ENCODE results near the gene LETMD1. TPM values are rescaled to one million over a fixed set of nuclear protein-coding genes. Genes with fewer than 3 reads are reported as not detected.

Gene LETMD1
- total and polyA plus RNA-seq, 2 of the 4 experiments (the other 2 are of a cell fraction), result 27.6 to 40.1 TPM

GRCh38 chr12:50999093-50999492 lies 49.0 kb upstream of the LETMD1 start:
- Histone ChIP-seq H4K5ac (ENCODE audit: low read depth, low read length) (no peak overlapping the region), H3K27me3 (ENCODE audit: control insufficient read depth, insufficient read depth, low read length) (no peaks in the 10 kb centered on the region), H3K27ac (ENCODE audit: insufficient read depth, low read length) (no peak overlapping the region), H3K36me3 (ENCODE audit: control insufficient read depth, insufficient read depth, low read length) (peaks cover 39% of the 10 kb centered on the region), H3K9ac (ENCODE audit: low read depth, low read length) (no peak overlapping the region), H3K23ac (ENCODE audit: low read depth, low read length) (no peak overlapping the region), H2AK5ac (ENCODE audit: low read depth, low read length) (no peak overlapping the region), H3K9me3 (ENCODE audit: control insufficient read depth, insufficient read depth, low read length) (no peaks in the 10 kb centered on the region), H2AFZ (replicated peaks; ENCODE audit: low read length, poor library complexity) (no peak overlapping the region), H3K4me3 (ENCODE audit: insufficient read depth, low read depth, low read length) (no peak overlapping the region), H2AK9ac (replicated peaks; ENCODE audit: low read depth, low read length, poor library complexity) (no peak overlapping the region), H3K4me1 (ENCODE audit: control insufficient read depth, insufficient read depth, low read length) (peaks cover 2% of the 10 kb centered on the region; the same call in 1 of the 2 replicates), H3K4me2 (ENCODE audit: low read depth, low read length) (no peak overlapping the region), H4K8ac (ENCODE audit: low read depth in 2 of 2, low read length in 2 of 2) (no peak overlapping the region), H2BK120ac (ENCODE audit: low read depth, low read length) (no peak overlapping the region), H2BK5ac (ENCODE audit: low read depth, low read length, poor library complexity, severe bottlenecking) (no peak overlapping the region), H3K79me1 (ENCODE audit: low read depth in 1 of 2, low read length in 2 of 2) (peaks cover 0 to 13% of the 10 kb centered on the region in 2 experiments; a peak in 3 of 4 replicates), H2BK15ac (ENCODE audit: low read depth, low read length) (no peak overlapping the region), H3K4ac (ENCODE audit: low read depth, low read length) (no peak overlapping the region), H2BK20ac (ENCODE audit: low read depth, low read length) (no peak overlapping the region), H4K20me1 (ENCODE audit: insufficient read depth, low read length) (no peaks in the 10 kb centered on the region), H3K9me1 (ENCODE audit: insufficient read depth, low read length) (peaks cover 2% of the 10 kb centered on the region; the same call in 1 of the 2 replicates), H3K18ac (ENCODE audit: low read depth, low read length) (no peak overlapping the region), H4K91ac (ENCODE audit: insufficient read depth, low read depth, low read length) (no peak overlapping the region), H3K56ac (ENCODE audit: extremely low read depth, insufficient read depth, low read length) (no peak overlapping the region), H3K14ac (replicated peaks; ENCODE audit: low read depth, low read length) (no peak overlapping the region)
- no peak for TF ChIP-seq CTCF (conservative IDR thresholded peaks at IDR 0.05; ENCODE audit: low read depth, low read length)
- no peak for TF ChIP-seq CEBPB (IDR thresholded peaks at IDR 0.05; ENCODE audit: low read depth, low read length)
- no peak for TF ChIP-seq BHLHE40 (IDR thresholded peaks at IDR 0.05; ENCODE audit: low read depth, low read length)
- TF ChIP-seq ELK1 (IDR thresholded peaks at IDR 0.05; ENCODE audit: borderline replicate concordance, low read depth, low read length), result no peak
- no peak for TF ChIP-seq RAD21 (IDR thresholded peaks at IDR 0.05; ENCODE audit: low read length)
- no peak for TF ChIP-seq MAZ (IDR thresholded peaks at IDR 0.05; ENCODE audit: borderline replicate concordance, low read depth, low read length)
- TF ChIP-seq SMC3 (IDR thresholded peaks at IDR 0.05; ENCODE audit: low read depth, low read length), result no peak
- no peak for TF ChIP-seq CHD1 (IDR thresholded peaks at IDR 0.05; ENCODE audit: low read depth, low read length)
- no peak for TF ChIP-seq MAFK (IDR thresholded peaks at IDR 0.05; ENCODE audit: low read depth, low read length)
- no peak for TF ChIP-seq FOS (IDR thresholded peaks at IDR 0.05; ENCODE audit: low read depth, low read length)
- TF ChIP-seq MXI1 (IDR thresholded peaks at IDR 0.05; ENCODE audit: borderline replicate concordance, low read depth, low read length), result no peak
- TF ChIP-seq POLR2A (IDR thresholded peaks at IDR 0.05; ENCODE audit: low read depth, low read length), result no peak
- no peak for TF ChIP-seq USF2 (IDR thresholded peaks at IDR 0.05; ENCODE audit: low read depth, low read length)
- no peak for TF ChIP-seq RCOR1 (IDR thresholded peaks at IDR 0.05; ENCODE audit: insufficient replicate concordance, low read length)
- TF ChIP-seq RFX5 (IDR thresholded peaks at IDR 0.05; ENCODE audit: low read depth, low read length), result no peak
- TF ChIP-seq NFE2L2 (IDR thresholded peaks at IDR 0.05; ENCODE audit: low read depth, low read length), result no peak
- DNase-seq (no peak), ATAC-seq (ENCODE audit: low read depth) (no peak)
- BruUV-seq (replicated peaks), result no TSS peak
- POLR2A ChIA-PET (ENCODE audit: unreplicated experiment), result no interaction called here
- in situ Hi-C loops (cut with MboI; ENCODE audit: low sequenced_read_pairs), result loop anchor here (25.0 kb wide), 1 partner anchor 512 kb away; no protein-coding TSS in a partner anchor
- dilution Hi-C loops (cut with HindIII; ENCODE audit: low sequenced_read_pairs, unreplicated experiment), result no loop called here
- WGBS, 2 experiments (ENCODE audit: extremely low coverage in 2 of 2, insufficient read length in 1 of 2), result no CpG with 5 or more reads among the region's 4 CpGs
- intact Hi-C loops (cut with micrococcal nuclease), result no loop called here
- CTCF ChIA-PET, result no interaction called here

Data from IMR-90 (cell line).